H9 (cell line): ENCODE results near the gene CRIP2. TPM values are rescaled to one million over a fixed set of nuclear protein-coding genes. Genes with fewer than 3 reads are reported as not detected.

Source experiments
- DNase-seq: peaks from one replicate; pipeline ENCODE4 v3.0.0-alpha.2; 2017
- H2AFZ ChIP-seq: one replicate; pipeline ENCODE4 v1.6.1; 2013; ENCODE audit warnings: mild to moderate bottlenecking, low read length, control low read depth, moderate library complexity
- H2AK5ac ChIP-seq: 2 replicates; pipeline ENCODE4 v1.6.1; 2013; ENCODE audit warnings: low read length, control low read depth, mixed read lengths; ENCODE audit not compliant: insufficient read length
- H2BK120ac ChIP-seq: one replicate; pipeline ENCODE4 v1.6.1; 2013; ENCODE audit warnings: low read depth, mild to moderate bottlenecking, low read length, control low read depth, inconsistent platforms; ENCODE audit not compliant: poor library complexity, severe bottlenecking
- H2BK12ac ChIP-seq: 2 replicates; pipeline ENCODE4 v1.6.1; 2013; ENCODE audit warnings: low read length, control low read depth, mixed read lengths, low read depth; ENCODE audit not compliant: insufficient read length
- H2BK15ac ChIP-seq: 2 replicates; pipeline ENCODE4 v1.6.1; 2013; ENCODE audit warnings: low read depth, low read length, control low read depth
- H2BK20ac ChIP-seq: one replicate; pipeline ENCODE4 v1.6.1; 2013; ENCODE audit warnings: low read depth, mild to moderate bottlenecking, low read length, control low read depth, inconsistent platforms; ENCODE audit not compliant: poor library complexity, severe bottlenecking
- H2BK5ac ChIP-seq: 2 replicates; pipeline ENCODE4 v1.6.1; 2013; ENCODE audit warnings: low read length, control low read depth, mixed read lengths; ENCODE audit not compliant: insufficient read length
- H3K14ac ChIP-seq: 2 replicates; pipeline ENCODE4 v1.6.1; 2013; ENCODE audit warnings: low read length, control low read depth; ENCODE audit not compliant: insufficient read depth
- H3K18ac ChIP-seq: 2 replicates; pipeline ENCODE4 v1.6.1; 2013; ENCODE audit warnings: low read depth, mild to moderate bottlenecking, mixed read lengths, low read length, control low read depth; ENCODE audit not compliant: insufficient read length
- H3K23ac ChIP-seq: 2 replicates; pipeline ENCODE4 v1.6.1; 2013; ENCODE audit warnings: low read length, control low read depth, mixed read lengths, low read depth; ENCODE audit not compliant: insufficient read length
- H3K23me2 ChIP-seq: 2 replicates; pipeline ENCODE4 v1.6.1; 2013; ENCODE audit warnings: low read depth, mild to moderate bottlenecking, mixed read lengths, low read length, control low read depth; ENCODE audit not compliant: insufficient read length, poor library complexity, severe bottlenecking
- H3K27ac ChIP-seq: 2 replicates; pipeline ENCODE4 v1.5.1; 2013; ENCODE audit warnings: low read length, control low read depth, mixed read lengths, low read depth; ENCODE audit not compliant: insufficient read length
- H3K27me3 ChIP-seq: 2 replicates; pipeline ENCODE4 v1.6.1; 2013; ENCODE audit warnings: low read length, control low read depth, inconsistent platforms; ENCODE audit not compliant: insufficient read depth
- H3K4ac ChIP-seq: 2 replicates; pipeline ENCODE4 v1.6.1; 2013; ENCODE audit warnings: low read depth, mild to moderate bottlenecking, control low read depth, inconsistent platforms, low read length, moderate library complexity
- H3K4me1 ChIP-seq: 2 replicates; pipeline ENCODE4 v1.6.1; 2013; ENCODE audit warnings: low read length, control low read depth, inconsistent platforms; ENCODE audit not compliant: insufficient read depth
- H3K4me2 ChIP-seq: 2 replicates; pipeline ENCODE4 v1.6.1; 2013; ENCODE audit warnings: low read length, control low read depth, mixed read lengths; ENCODE audit not compliant: insufficient read length, insufficient read depth
- H3K56ac ChIP-seq: 2 replicates; pipeline ENCODE4 v1.6.1; 2013; ENCODE audit warnings: low read depth, mild to moderate bottlenecking, mixed read lengths, low read length, control low read depth; ENCODE audit not compliant: insufficient read length
- H3K79me1 ChIP-seq: 2 replicates; pipeline ENCODE4 v1.6.1; 2013; ENCODE audit warnings: low read depth, mild to moderate bottlenecking, moderate library complexity, low read length, control low read depth, inconsistent platforms; ENCODE audit not compliant: insufficient read depth, poor library complexity, severe bottlenecking
- H3K79me2 ChIP-seq: 2 replicates; pipeline ENCODE4 v1.6.1; 2013; ENCODE audit warnings: low read length, control low read depth, inconsistent platforms; ENCODE audit not compliant: insufficient read depth
- H3K9ac ChIP-seq: 2 replicates; pipeline ENCODE4 v1.6.1; 2013; ENCODE audit warnings: low read length, control low read depth, mixed read lengths; ENCODE audit not compliant: insufficient read length; ENCODE audit errors: extremely low read depth
- H3K9me3 ChIP-seq: one replicate; pipeline ENCODE4 v1.6.1; 2013; ENCODE audit warnings: low read depth, low read length, inconsistent platforms; ENCODE audit not compliant: control insufficient read depth
- H3T11ph ChIP-seq: one replicate; pipeline ENCODE4 v1.6.1; 2013; ENCODE audit warnings: mild to moderate bottlenecking, low read length, control low read depth, inconsistent platforms
- H4K20me1 ChIP-seq: one replicate; pipeline ENCODE4 v1.6.1; 2013; ENCODE audit not compliant: control insufficient read depth, insufficient read length, insufficient read depth
- H4K5ac ChIP-seq: 2 replicates; pipeline ENCODE4 v1.6.1; 2013; ENCODE audit warnings: low read depth, mild to moderate bottlenecking, mixed read lengths, low read length, control low read depth; ENCODE audit not compliant: insufficient read length
- H4K8ac ChIP-seq: replicated peaks from 2 replicates; pipeline ENCODE4 v1.6.1; 2013; ENCODE audit warnings: low read length, control low read depth, mixed read lengths, low read depth; ENCODE audit not compliant: insufficient read length
- H4K91ac ChIP-seq: 2 replicates; pipeline ENCODE4 v1.6.1; 2013; ENCODE audit warnings: low read depth, mild to moderate bottlenecking, moderate library complexity, mixed read lengths, low read length, control low read depth; ENCODE audit not compliant: insufficient read length
- H3K27ac Mint-ChIP-seq, 3 experiments: 2 replicates in 2 of 3; 3 replicates in 1 of 3; pipeline ENCODE4 v1.8.0; 2020 to 2021; ENCODE audit warnings: mixed read lengths in 3 of 3, mild to moderate bottlenecking in 1 of 3, moderate library complexity in 1 of 3
- H3K27me3 Mint-ChIP-seq: 2 replicates; pipeline ENCODE4 v1.8.0; 2021; ENCODE audit warnings: low read depth, mild to moderate bottlenecking, moderate library complexity, mixed read lengths
- H3K36me3 Mint-ChIP-seq, 3 experiments: 2 replicates in 2 of 3; 3 replicates in 1 of 3; pipeline ENCODE4 v1.8.0; 2020 to 2021; ENCODE audit warnings: low read depth in 3 of 3, mixed read lengths in 3 of 3; ENCODE audit not compliant: insufficient read depth in 1 of 3
- H3K4me1 Mint-ChIP-seq, 2 experiments: 2 replicates each; pipeline ENCODE4 v1.8.0; 2020; ENCODE audit warnings: mixed read lengths in 2 of 2
- H3K4me3 Mint-ChIP-seq, 2 experiments: 2 replicates in 1 of 2; 3 replicates in 1 of 2; pipeline ENCODE4 v1.8.0; 2020 to 2021; ENCODE audit warnings: mild to moderate bottlenecking in 2 of 2, mixed read lengths in 2 of 2, moderate library complexity in 1 of 2
- H3K9me3 Mint-ChIP-seq, 2 experiments: 2 replicates in 1 of 2; 3 replicates in 1 of 2; pipeline ENCODE4 v1.8.0; 2020; ENCODE audit warnings: mild to moderate bottlenecking in 2 of 2, mixed read lengths in 2 of 2, moderate library complexity in 1 of 2
- WGBS: extraction: QIAGEN DNeasy Blood & Tissue Kit; methylation state at CpG from one replicate; pipeline ENCODE4 v1.1.7; 2013; ENCODE audit warnings: missing lambda C conversion rate, low lambda C conversion rate, mixed read lengths; ENCODE audit not compliant: insufficient read length; ENCODE audit errors: extremely low coverage; 5-methylcytosine and 5-hydroxymethylcytosine counted together
- total RNA-seq: library from RNA; stranded (reverse); gene quantifications from 2 replicates; pipeline ENCODE4 v1.2.1, GENCODE V29; 2021
- TF ChIP-seq, protein P1 (sequence below): fragments of 200-600 bp; sonication (generic); conservative IDR thresholded peaks from 3 replicates; pipeline ENCODE4 v1.8.0; 2021; ENCODE audit warnings: antibody characterized with exemption, mild to moderate bottlenecking

The CRIP2 gene
- total RNA-seq, 1 experiment from 2014 or later, result 5.7 TPM

DNA sequence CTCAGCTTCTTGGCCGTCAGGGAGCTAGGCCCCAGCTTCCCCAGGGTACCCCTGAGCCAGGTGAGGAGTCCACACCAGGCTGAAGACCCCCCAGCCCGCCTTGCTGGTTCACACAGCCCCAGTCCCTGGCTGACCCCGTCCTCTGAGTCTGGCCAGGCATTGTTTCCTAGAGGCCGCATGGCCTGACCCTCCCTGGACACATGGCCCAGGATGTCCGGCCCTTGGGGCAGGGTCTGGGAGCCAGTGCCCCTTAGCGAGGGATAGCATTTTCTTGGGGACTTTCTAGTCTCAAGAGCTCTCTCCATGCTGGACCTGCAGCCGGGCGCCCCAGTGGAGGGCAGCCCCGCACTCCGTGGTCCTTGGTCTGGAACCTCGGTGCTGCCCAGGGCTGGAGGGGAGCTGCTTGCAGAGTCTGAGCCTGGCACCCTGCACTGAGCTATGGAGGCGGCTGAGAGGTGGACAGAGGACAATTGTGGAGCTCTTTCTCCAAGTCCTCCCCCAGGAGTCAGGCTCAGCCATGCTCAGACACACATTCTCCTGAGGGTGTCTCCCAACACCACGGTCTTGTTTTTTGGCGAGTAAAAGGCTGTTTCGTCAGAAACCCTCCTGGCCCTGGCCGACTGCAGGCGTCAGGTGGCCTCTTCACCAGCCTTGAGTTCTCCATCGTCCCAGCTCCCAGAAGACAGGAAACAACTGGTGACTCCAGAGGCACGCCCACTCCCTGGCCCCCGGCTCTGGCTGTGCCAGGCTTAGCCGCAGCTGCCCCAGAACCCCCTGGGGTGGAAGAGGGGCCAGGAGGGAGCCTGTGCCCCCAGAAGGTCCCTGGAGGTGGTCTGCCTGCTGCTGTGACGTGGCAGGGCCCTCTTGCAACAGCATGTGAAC is 17.6 kb upstream of the CRIP2 start:
- no peak overlapping the region for H2AFZ ChIP-seq
- H3K56ac ChIP-seq, result no peak overlapping the region
- H2BK120ac ChIP-seq, result no peak overlapping the region
- H3K27ac ChIP-seq, result no peak overlapping the region
- no peaks in the 10 kb centered on the region for H3K79me1 ChIP-seq
- no peaks in the 10 kb centered on the region for H4K20me1 ChIP-seq
- Mint-ChIP-seq H3K9me3 (no peaks in the 10 kb centered on the region; a peak in 1 of 5 replicates), H3K4me1 (no peaks in the 10 kb centered on the region), H3K27ac (no peak overlapping the region), H3K36me3 (peaks cover 25 to 52% (median 50%) of the 10 kb centered on the region in 3 experiments; a peak in 6 of 7 replicates), H3K27me3 (no peaks in the 10 kb centered on the region), H3K4me3 (no peak overlapping the region)
- no peak overlapping the region for H2AK5ac ChIP-seq
- H3K23me2 ChIP-seq, result no peaks in the 10 kb centered on the region
- no peak overlapping the region for H3K4me2 ChIP-seq
- no peak overlapping the region for H4K91ac ChIP-seq
- H3K18ac ChIP-seq, result no peak overlapping the region
- H3K4me1 ChIP-seq, result no peaks in the 10 kb centered on the region
- H3T11ph ChIP-seq, result no peak overlapping the region
- H3K14ac ChIP-seq, result no peak overlapping the region
- no peak overlapping the region for H4K5ac ChIP-seq
- no peaks in the 10 kb centered on the region for H3K79me2 ChIP-seq
- no peak overlapping the region for H2BK5ac ChIP-seq
- H2BK12ac ChIP-seq, result no peak overlapping the region
- no peak overlapping the region for H4K8ac ChIP-seq
- TF ChIP-seq, protein P1, sequence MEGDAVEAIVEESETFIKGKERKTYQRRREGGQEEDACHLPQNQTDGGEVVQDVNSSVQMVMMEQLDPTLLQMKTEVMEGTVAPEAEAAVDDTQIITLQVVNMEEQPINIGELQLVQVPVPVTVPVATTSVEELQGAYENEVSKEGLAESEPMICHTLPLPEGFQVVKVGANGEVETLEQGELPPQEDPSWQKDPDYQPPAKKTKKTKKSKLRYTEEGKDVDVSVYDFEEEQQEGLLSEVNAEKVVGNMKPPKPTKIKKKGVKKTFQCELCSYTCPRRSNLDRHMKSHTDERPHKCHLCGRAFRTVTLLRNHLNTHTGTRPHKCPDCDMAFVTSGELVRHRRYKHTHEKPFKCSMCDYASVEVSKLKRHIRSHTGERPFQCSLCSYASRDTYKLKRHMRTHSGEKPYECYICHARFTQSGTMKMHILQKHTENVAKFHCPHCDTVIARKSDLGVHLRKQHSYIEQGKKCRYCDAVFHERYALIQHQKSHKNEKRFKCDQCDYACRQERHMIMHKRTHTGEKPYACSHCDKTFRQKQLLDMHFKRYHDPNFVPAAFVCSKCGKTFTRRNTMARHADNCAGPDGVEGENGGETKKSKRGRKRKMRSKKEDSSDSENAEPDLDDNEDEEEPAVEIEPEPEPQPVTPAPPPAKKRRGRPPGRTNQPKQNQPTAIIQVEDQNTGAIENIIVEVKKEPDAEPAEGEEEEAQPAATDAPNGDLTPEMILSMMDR, result no peak
- no peak overlapping the region for H3K4ac ChIP-seq
- no peak overlapping the region for H2BK15ac ChIP-seq
- no peak overlapping the region for H2BK20ac ChIP-seq
- no peak overlapping the region for H3K9ac ChIP-seq
- no peaks in the 10 kb centered on the region for H3K27me3 ChIP-seq
- H3K23ac ChIP-seq, result no peak overlapping the region
- H3K9me3 ChIP-seq, result no peaks in the 10 kb centered on the region
- DNase-seq, result no peak
- WGBS, result no CpG with 5 or more reads among the region's 22 CpGs
